ENCODE measurements around the gene SRSF11. TPM values are rescaled to one million over a fixed set of nuclear protein-coding genes. Genes with fewer than 3 reads are reported as not detected.
"Not testable (repeated sequence)": the region's sequence is repeated elsewhere in the genome, so short reads cannot be mapped to it uniquely, and the experiment has no call there.

The SRSF11 gene
- 258 TPM for total RNA-seq

- peak within 1 kb of the TSS; percentile 73 for H3K4me3 ChIP-seq (ENCODE audit: low read length)
- H3K4me1 ChIP-seq (ENCODE audit: insufficient read depth, low read length) = peaks cover 17% of the 10 kb centered on the region
- H3K27me3 ChIP-seq (ENCODE audit: insufficient read depth, low read length) = no peaks in the 10 kb centered on the region
- H3K9me3 ChIP-seq (ENCODE audit: low read depth, low read length) = no peaks in the 10 kb centered on the region
Observed at GRCh38 chr1:70221238-70222121, at the start of gene SRSF11. TSS of gene SRSF11 (plus strand) at chr1:70221380. CDS start at chr1:70221637, 257 bp downstream.

- Histone ChIP-seq H3K4me1 (ENCODE audit: insufficient read depth, low read length) (no peaks in the 10 kb centered on the region), H3K9me3 (ENCODE audit: low read depth, low read length) (no peaks in the 10 kb centered on the region), H3K4me3 (ENCODE audit: low read length) (no peak overlapping the region), H3K27me3 (ENCODE audit: insufficient read depth, low read length) (no peaks in the 10 kb centered on the region)
Observed at GRCh38 chr1:70171512-70171911, 49.7 kb upstream of the SRSF11 start.

GRCh38 chr1:70185181-70185580 is 36.0 kb upstream of the SRSF11 start:
- H3K4me1 ChIP-seq (ENCODE audit: insufficient read depth, low read length); H3K4me3 ChIP-seq (ENCODE audit: low read length); H3K9me3 ChIP-seq (ENCODE audit: low read depth, low read length); H3K27me3 ChIP-seq (ENCODE audit: insufficient read depth, low read length): not testable (repeated sequence)

- Histone ChIP-seq H3K27me3 (ENCODE audit: insufficient read depth, low read length) (no peaks in the 10 kb centered on the region), H3K9me3 (ENCODE audit: low read depth, low read length) (no peaks in the 10 kb centered on the region), H3K4me1 (ENCODE audit: insufficient read depth, low read length) (no peaks in the 10 kb centered on the region), H3K4me3 (ENCODE audit: low read length) (no peak overlapping the region)
Observed at GRCh38 chr1:70188522-70188921, 32.7 kb upstream of the SRSF11 start.

GRCh38 chr1:70190180-70190579 is 31.0 kb upstream of the SRSF11 start:
- H3K4me3 ChIP-seq (ENCODE audit: low read length) = no peak overlapping the region
- H3K4me1 ChIP-seq (ENCODE audit: insufficient read depth, low read length) = no peaks in the 10 kb centered on the region
- H3K27me3 ChIP-seq (ENCODE audit: insufficient read depth, low read length) = no peaks in the 10 kb centered on the region
- H3K9me3 ChIP-seq (ENCODE audit: low read depth, low read length) = no peaks in the 10 kb centered on the region

- H3K9me3 ChIP-seq (ENCODE audit: low read depth, low read length); H3K4me1 ChIP-seq (ENCODE audit: insufficient read depth, low read length); H3K4me3 ChIP-seq (ENCODE audit: low read length); H3K27me3 ChIP-seq (ENCODE audit: insufficient read depth, low read length): not testable (repeated sequence)
Observed at GRCh38 chr1:70192446-70192845, 28.7 kb upstream of the SRSF11 start.

GRCh38 chr1:70194601-70195000 is 26.6 kb upstream of the SRSF11 start:
- Histone ChIP-seq H3K9me3 (ENCODE audit: low read depth, low read length) (no peaks in the 10 kb centered on the region), H3K27me3 (ENCODE audit: insufficient read depth, low read length) (no peaks in the 10 kb centered on the region), H3K4me3 (ENCODE audit: low read length) (no peak overlapping the region), H3K4me1 (ENCODE audit: insufficient read depth, low read length) (no peaks in the 10 kb centered on the region)

GRCh38 chr1:70195342-70195741 is 25.8 kb upstream of the SRSF11 start:
- Histone ChIP-seq H3K9me3 (ENCODE audit: low read depth, low read length) (no peaks in the 10 kb centered on the region), H3K4me3 (ENCODE audit: low read length) (no peak overlapping the region), H3K4me1 (ENCODE audit: insufficient read depth, low read length) (no peaks in the 10 kb centered on the region), H3K27me3 (ENCODE audit: insufficient read depth, low read length) (no peaks in the 10 kb centered on the region)

- H3K9me3 ChIP-seq (ENCODE audit: low read depth, low read length) = no peaks in the 10 kb centered on the region
- no peak overlapping the region for H3K4me3 ChIP-seq (ENCODE audit: low read length)
- H3K27me3 ChIP-seq (ENCODE audit: insufficient read depth, low read length) = no peaks in the 10 kb centered on the region
- no peaks in the 10 kb centered on the region for H3K4me1 ChIP-seq (ENCODE audit: insufficient read depth, low read length)
Observed at GRCh38 chr1:70196333-70196732, 24.8 kb upstream of the SRSF11 start.

GRCh38 chr1:70200065-70200464 is 21.1 kb upstream of the SRSF11 start:
- peaks cover 11% of the 10 kb centered on the region for H3K4me1 ChIP-seq (ENCODE audit: insufficient read depth, low read length)
- H3K9me3 ChIP-seq (ENCODE audit: low read depth, low read length) = no peaks in the 10 kb centered on the region
- no peaks in the 10 kb centered on the region for H3K27me3 ChIP-seq (ENCODE audit: insufficient read depth, low read length)
- H3K4me3 ChIP-seq (ENCODE audit: low read length) = no peak overlapping the region

- Histone ChIP-seq H3K4me1 (ENCODE audit: insufficient read depth, low read length) (peaks cover 23% of the 10 kb centered on the region), H3K27me3 (ENCODE audit: insufficient read depth, low read length) (no peaks in the 10 kb centered on the region), H3K4me3 (ENCODE audit: low read length) (no peak overlapping the region), H3K9me3 (ENCODE audit: low read depth, low read length) (no peaks in the 10 kb centered on the region)
Observed at GRCh38 chr1:70202173-70202758, 18.9 kb upstream of the SRSF11 start.

GRCh38 chr1:70204139-70204538 is 17.0 kb upstream of the SRSF11 start:
- Histone ChIP-seq H3K4me3 (ENCODE audit: low read length) (no peak overlapping the region), H3K4me1 (ENCODE audit: insufficient read depth, low read length) (peaks cover 34% of the 10 kb centered on the region), H3K27me3 (ENCODE audit: insufficient read depth, low read length) (no peaks in the 10 kb centered on the region), H3K9me3 (ENCODE audit: low read depth, low read length) (no peaks in the 10 kb centered on the region)

GRCh38 chr1:70204600-70204999 is 16.6 kb upstream of the SRSF11 start:
- no peaks in the 10 kb centered on the region for H3K27me3 ChIP-seq (ENCODE audit: insufficient read depth, low read length)
- peaks cover 36% of the 10 kb centered on the region for H3K4me1 ChIP-seq (ENCODE audit: insufficient read depth, low read length)

GRCh38 chr1:70205071-70205433 is 16.1 kb upstream of the SRSF11 start:
- H3K4me1 ChIP-seq (ENCODE audit: insufficient read depth, low read length) = peaks cover 37% of the 10 kb centered on the region

More at GRCh38 chr1:70204600-70204999, 16.6 kb upstream of the SRSF11 start:
- H3K4me3 ChIP-seq (ENCODE audit: low read length) = peak overlapping the region; percentile 78
- H3K9me3 ChIP-seq (ENCODE audit: low read depth, low read length) = no peaks in the 10 kb centered on the region

GRCh38 chr1:70205434-70206118 is 15.6 kb upstream of the SRSF11 start, which contains the start of gene LRRC40:
TSS of gene LRRC40 (minus strand) at chr1:70205579. CDS start at chr1:70205540, 39 bp downstream.
- Histone ChIP-seq H3K4me1 (ENCODE audit: insufficient read depth, low read length) (peaks cover 42% of the 10 kb centered on the region), H3K4me3 (ENCODE audit: low read length) (peak within 1 kb of the TSS; percentile 78), H3K27me3 (ENCODE audit: insufficient read depth, low read length) (no peaks in the 10 kb centered on the region), H3K9me3 (ENCODE audit: low read depth, low read length) (no peaks in the 10 kb centered on the region)

More at GRCh38 chr1:70205071-70205433, 16.1 kb upstream of the SRSF11 start:
- peak overlapping the region; percentile 78 for H3K4me3 ChIP-seq (ENCODE audit: low read length)
- H3K27me3 ChIP-seq (ENCODE audit: insufficient read depth, low read length) = no peaks in the 10 kb centered on the region
- no peaks in the 10 kb centered on the region for H3K9me3 ChIP-seq (ENCODE audit: low read depth, low read length)

All from mononuclear cell (primary cell).